ENCODE results near the gene ERCC6.
A peak's percentile ranks its signal among the peaks of the same experiment; 100 is the strongest.

- TF ChIP-seq POLR2AphosphoS5 (IDR thresholded peaks at IDR 0.05; ENCODE audit: insufficient read depth, low read depth, low read length) (no peak), POLR2A (IDR thresholded peaks at IDR 0.05; ENCODE audit: low read depth, low read length) (no peak), EZH2 (IDR thresholded peaks at IDR 0.05; ENCODE audit: borderline replicate concordance, low read depth, low read length, severe bottlenecking) (no peak), MAX (IDR thresholded peaks at IDR 0.05; ENCODE audit: insufficient read depth, insufficient read length) (no peak), MYC (IDR thresholded peaks at IDR 0.05; ENCODE audit: low read depth, low read length) (no peak)
- TF ChIP-seq, protein P1, sequence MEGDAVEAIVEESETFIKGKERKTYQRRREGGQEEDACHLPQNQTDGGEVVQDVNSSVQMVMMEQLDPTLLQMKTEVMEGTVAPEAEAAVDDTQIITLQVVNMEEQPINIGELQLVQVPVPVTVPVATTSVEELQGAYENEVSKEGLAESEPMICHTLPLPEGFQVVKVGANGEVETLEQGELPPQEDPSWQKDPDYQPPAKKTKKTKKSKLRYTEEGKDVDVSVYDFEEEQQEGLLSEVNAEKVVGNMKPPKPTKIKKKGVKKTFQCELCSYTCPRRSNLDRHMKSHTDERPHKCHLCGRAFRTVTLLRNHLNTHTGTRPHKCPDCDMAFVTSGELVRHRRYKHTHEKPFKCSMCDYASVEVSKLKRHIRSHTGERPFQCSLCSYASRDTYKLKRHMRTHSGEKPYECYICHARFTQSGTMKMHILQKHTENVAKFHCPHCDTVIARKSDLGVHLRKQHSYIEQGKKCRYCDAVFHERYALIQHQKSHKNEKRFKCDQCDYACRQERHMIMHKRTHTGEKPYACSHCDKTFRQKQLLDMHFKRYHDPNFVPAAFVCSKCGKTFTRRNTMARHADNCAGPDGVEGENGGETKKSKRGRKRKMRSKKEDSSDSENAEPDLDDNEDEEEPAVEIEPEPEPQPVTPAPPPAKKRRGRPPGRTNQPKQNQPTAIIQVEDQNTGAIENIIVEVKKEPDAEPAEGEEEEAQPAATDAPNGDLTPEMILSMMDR (IDR thresholded peaks at IDR 0.05; ENCODE audit: extremely low read depth in 1 of 2, insufficient read depth in 1 of 2, low read depth in 1 of 2, low read length in 2 of 2) = peak; percentile 42 to 59
Measured at GRCh38 chr10:49518982-49519578, 19.8 kb downstream of the ERCC6 start.
